SH-SY5Y (cell line): ENCODE results near the gene COMMD9.

ENCODE experiments used
- GATA2 ChIP-seq: IDR thresholded peaks from 2 replicates; pipeline ENCODE4 v1.6.1; 2011; ENCODE audit warnings: mild to moderate bottlenecking, low read depth, low read length
- GATA3 ChIP-seq: IDR thresholded peaks from 2 replicates; pipeline ENCODE4 v1.6.1; 2011; ENCODE audit warnings: low read depth, mild to moderate bottlenecking, low read length, moderate library complexity

DNA sequence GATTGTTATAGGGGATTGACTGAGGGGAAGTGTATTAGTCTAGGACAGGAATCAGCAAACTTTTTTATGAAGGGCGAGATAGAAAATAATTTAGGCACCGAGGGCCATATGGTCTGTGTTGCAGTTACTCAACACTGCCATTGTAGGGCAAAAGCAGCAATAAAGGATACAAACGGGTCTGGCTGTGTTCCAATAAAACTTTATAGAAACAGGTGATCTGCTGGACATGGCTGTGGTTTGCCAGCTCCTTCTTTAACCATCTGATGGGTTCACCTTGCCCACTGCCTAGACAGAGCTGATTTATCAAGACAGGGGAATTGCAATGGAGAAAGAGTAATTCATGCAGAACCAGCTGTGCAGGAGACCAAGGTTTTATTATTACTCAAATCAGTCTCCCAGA, 26.8 kb upstream of the COMMD9 start:
- no peak for TF ChIP-seq GATA2
- TF ChIP-seq GATA3 = no peak
